ENCODE results near the gene RAB20. TPM values are rescaled to one million over a fixed set of nuclear protein-coding genes. Genes with fewer than 3 reads are reported as not detected.

Gene RAB20
- total RNA-seq, 1 experiment from 2014 or later, result 12.3 TPM

DNA sequence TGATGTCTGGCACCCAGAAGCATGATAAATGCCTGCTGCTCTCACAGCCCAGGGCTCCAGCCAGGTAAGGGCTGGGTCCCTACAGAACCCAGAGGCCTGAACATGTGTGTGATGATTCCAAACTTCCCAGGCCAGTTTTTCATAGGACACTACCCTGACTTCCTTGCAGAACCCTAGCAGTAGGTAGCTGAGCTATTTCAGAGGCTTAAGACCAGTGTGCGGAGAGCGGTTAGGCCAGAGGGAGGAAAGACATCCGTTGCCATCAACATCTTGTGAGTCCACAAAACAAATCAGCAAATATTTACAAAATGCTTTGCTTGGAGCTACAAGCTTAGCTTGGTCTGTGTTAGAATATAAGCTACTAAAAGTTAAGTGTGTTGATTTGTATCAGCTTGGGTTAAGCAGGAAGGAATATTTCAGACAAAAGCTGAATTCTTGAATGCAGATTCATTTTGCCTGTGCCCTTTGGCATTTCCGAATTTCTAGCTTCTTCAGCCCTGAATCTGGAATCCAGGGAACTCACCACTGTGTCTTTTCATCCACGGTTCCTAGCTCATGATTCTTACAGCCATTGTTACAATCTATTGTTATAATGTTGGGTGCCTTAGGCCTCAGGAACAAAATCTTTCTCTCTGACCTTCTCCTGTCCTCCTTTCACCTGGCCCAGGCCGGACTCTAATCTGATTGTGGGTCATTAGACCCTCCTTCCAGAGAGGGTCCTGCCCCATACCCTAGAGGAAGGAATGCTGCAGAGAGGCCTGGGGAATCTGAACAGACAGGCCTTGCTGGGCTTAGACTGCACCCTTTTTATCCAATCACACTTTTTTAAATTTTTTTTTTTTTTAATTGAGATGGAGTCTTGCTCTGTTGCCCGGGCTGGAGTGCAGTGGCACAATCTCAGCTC, 12.4 kb downstream of the RAB20 start:
- H2BK12ac ChIP-seq (ENCODE audit: insufficient read length, low read depth, low read length), result no peak overlapping the region
- no CpG with 5 or more reads among the region's 7 CpGs for WGBS (ENCODE audit: extremely low coverage, insufficient read length, low lambda C conversion rate)

More for the DNA sequence above, 12.4 kb downstream of the RAB20 start:
- H3K27ac Mint-ChIP-seq, result peak overlapping the region in 2 of 3 experiments; percentile 60 to 79; a peak in 3 of 7 replicates
- no peak overlapping the region for H3K9ac ChIP-seq (ENCODE audit: extremely low read depth, insufficient read length, low read length)
- no peak overlapping the region for H3K23ac ChIP-seq (ENCODE audit: insufficient read length, low read depth, low read length)
- H3K79me2 ChIP-seq (ENCODE audit: insufficient read depth, low read length), result peaks cover 3% of the 10 kb centered on the region; the same call in 1 of the 2 replicates
- no peak overlapping the region for H2AFZ ChIP-seq (ENCODE audit: low read length)
- no peaks in the 10 kb centered on the region for H3K4me1 ChIP-seq (ENCODE audit: insufficient read depth, low read length)
- no peaks in the 10 kb centered on the region; the same call in 1 of the 2 replicates for H3K27me3 Mint-ChIP-seq (ENCODE audit: low read depth)
- H3K56ac ChIP-seq (ENCODE audit: insufficient read length, low read depth, low read length), result no peak overlapping the region
- no peak overlapping the region for H4K5ac ChIP-seq (ENCODE audit: insufficient read length, low read depth, low read length)
- H4K8ac ChIP-seq (replicated peaks; ENCODE audit: insufficient read length, low read depth, low read length), result no peak overlapping the region
- no peak overlapping the region for H3K4ac ChIP-seq (ENCODE audit: low read depth, low read length)
- TF ChIP-seq, protein P1, sequence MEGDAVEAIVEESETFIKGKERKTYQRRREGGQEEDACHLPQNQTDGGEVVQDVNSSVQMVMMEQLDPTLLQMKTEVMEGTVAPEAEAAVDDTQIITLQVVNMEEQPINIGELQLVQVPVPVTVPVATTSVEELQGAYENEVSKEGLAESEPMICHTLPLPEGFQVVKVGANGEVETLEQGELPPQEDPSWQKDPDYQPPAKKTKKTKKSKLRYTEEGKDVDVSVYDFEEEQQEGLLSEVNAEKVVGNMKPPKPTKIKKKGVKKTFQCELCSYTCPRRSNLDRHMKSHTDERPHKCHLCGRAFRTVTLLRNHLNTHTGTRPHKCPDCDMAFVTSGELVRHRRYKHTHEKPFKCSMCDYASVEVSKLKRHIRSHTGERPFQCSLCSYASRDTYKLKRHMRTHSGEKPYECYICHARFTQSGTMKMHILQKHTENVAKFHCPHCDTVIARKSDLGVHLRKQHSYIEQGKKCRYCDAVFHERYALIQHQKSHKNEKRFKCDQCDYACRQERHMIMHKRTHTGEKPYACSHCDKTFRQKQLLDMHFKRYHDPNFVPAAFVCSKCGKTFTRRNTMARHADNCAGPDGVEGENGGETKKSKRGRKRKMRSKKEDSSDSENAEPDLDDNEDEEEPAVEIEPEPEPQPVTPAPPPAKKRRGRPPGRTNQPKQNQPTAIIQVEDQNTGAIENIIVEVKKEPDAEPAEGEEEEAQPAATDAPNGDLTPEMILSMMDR (conservative IDR thresholded peaks at IDR 0.05), result no peak; the same call in 2 of the 3 replicates
- no peaks in the 10 kb centered on the region for H4K20me1 ChIP-seq (ENCODE audit: control insufficient read depth, insufficient read depth, insufficient read length)
- H2BK15ac ChIP-seq (ENCODE audit: low read depth, low read length), result no peak overlapping the region
- H3K9me3 ChIP-seq (ENCODE audit: control insufficient read depth, low read depth, low read length), result peaks cover 4% of the 10 kb centered on the region
- no peak overlapping the region for H3K27ac ChIP-seq (ENCODE audit: insufficient read length, low read depth, low read length)
- H3K4me1 Mint-ChIP-seq, result peaks cover 4 to 14% of the 10 kb centered on the region in 2 experiments
- H3K36me3 Mint-ChIP-seq (ENCODE audit: insufficient read depth in 1 of 3, low read depth in 3 of 3), result peaks cover 8 to 24% (median 13%) of the 10 kb centered on the region in 3 experiments
- H2AK5ac ChIP-seq (ENCODE audit: insufficient read length, low read length), result no peak overlapping the region
- H2BK5ac ChIP-seq (ENCODE audit: insufficient read length, low read length), result no peak overlapping the region
- no peak overlapping the region for H2BK120ac ChIP-seq (ENCODE audit: low read depth, low read length, poor library complexity, severe bottlenecking)
- no peak overlapping the region; a peak in 1 of 5 replicates for H3K4me3 Mint-ChIP-seq
- H3K9me3 Mint-ChIP-seq, result peaks cover 9 to 11% of the 10 kb centered on the region in 2 experiments
- H2BK20ac ChIP-seq (ENCODE audit: low read depth, low read length, poor library complexity, severe bottlenecking), result no peak overlapping the region
- no peak overlapping the region for H3K4me2 ChIP-seq (ENCODE audit: insufficient read depth, insufficient read length, low read length)
- no peaks in the 10 kb centered on the region for H3K79me1 ChIP-seq (ENCODE audit: insufficient read depth, low read depth, low read length, poor library complexity, severe bottlenecking)
- no peaks in the 10 kb centered on the region for H3K27me3 ChIP-seq (ENCODE audit: insufficient read depth, low read length)
- H4K91ac ChIP-seq (ENCODE audit: insufficient read length, low read depth, low read length), result no peak overlapping the region
- no peaks in the 10 kb centered on the region for H3K23me2 ChIP-seq (ENCODE audit: insufficient read length, low read depth, low read length, poor library complexity, severe bottlenecking)
- no peak for DNase-seq
- H3K18ac ChIP-seq (ENCODE audit: insufficient read length, low read depth, low read length), result no peak overlapping the region
- no peak overlapping the region for H3T11ph ChIP-seq (ENCODE audit: low read length)
- H3K14ac ChIP-seq (ENCODE audit: insufficient read depth, low read length), result no peak overlapping the region
